ENCODE measurements around the gene CCNL2.

GRCh38 chr1:1370771-1371300, 28.3 kb downstream of the CCNL2 start:
- TF ChIP-seq CTCF (IDR thresholded peaks at IDR 0.05 in 4 of 5, conservative IDR thresholded peaks at IDR 0.05 in 1 of 5) (no peak), POLR2A (IDR thresholded peaks at IDR 0.05) (no peak)
